GM12878 (cell line): ENCODE measurements around the gene KIAA1586. TPM values are rescaled to one million over a fixed set of nuclear protein-coding genes. Genes with fewer than 3 reads are reported as not detected.

Experiments
- ATAC-seq: fragments of 200-7000 bp; cut with Tn5 transposase; 3 replicates; pipeline ENCODE4 v1.9.1; 2020; ENCODE audit warnings: mild to moderate bottlenecking, moderate library complexity
- BruUV-seq: library from RNA; stranded (reverse); fragments of 400-500 nt; replicated peaks from 2 replicates; lab custom pipeline; 2021; lab: Mats Ljungman, UMichigan
- CTCF ChIA-PET: fragments of 300-600 bp; sonication (Branson Sonifier 250); formaldehyde crosslinking; extraction: SDS; loops from one replicate; lab custom pipeline; 2021; ENCODE audit warnings: inconsistent platforms; lab: Yijun Ruan, JAX
- POLR2A ChIA-PET: fragments of 350-600 bp; formaldehyde crosslinking; extraction: SDS; loops from one replicate; lab custom pipeline; 2021; ENCODE audit warnings: inconsistent platforms; lab: Charles Lee
- RAD21 ChIA-PET: fragments of 300-600 bp; sonication (Branson Sonifier 250); formaldehyde crosslinking; loops from one replicate; lab custom pipeline; 2023; ENCODE audit warnings: antibody characterized with exemption; ENCODE audit not compliant: unreplicated experiment; lab: Charles Lee
- SMC1A ChIA-PET: fragments of 300-600 bp; sonication (Branson Sonifier 250); formaldehyde crosslinking; loops from one replicate; lab custom pipeline; 2023; ENCODE audit not compliant: unreplicated experiment, uncharacterized antibody; lab: Charles Lee
- DNase-seq: peaks from one replicate; pipeline ENCODE4 v3.0.0-alpha.2; 2011; ENCODE audit warnings: low read depth, low spot score
- FAIRE-seq: peaks from 3 replicates; lab custom pipeline; 2011; peaks lifted over from hg19 to GRCh38; lab: Jason Lieb, UNC
- H2AFZ ChIP-seq: 2 replicates; pipeline ENCODE4 v1.6.0; 2011; ENCODE audit warnings: low read depth, low read length, control low read depth; ENCODE audit not compliant: control insufficient read depth
- H3K27ac ChIP-seq: 2 replicates; pipeline ENCODE4 v1.5.1; 2011; ENCODE audit warnings: control low read depth; ENCODE audit not compliant: control insufficient read depth, insufficient read depth
- H3K27me3 ChIP-seq, 2 experiments: replicated peaks in 1 of 2; 2 replicates each; pipeline versions ENCODE4 v1.6.0 to v1.6.1; 2011; ENCODE audit warnings: low read length in 1 of 2; ENCODE audit not compliant: control insufficient read depth in 2 of 2, insufficient read depth in 2 of 2
- H3K36me3 ChIP-seq, 2 experiments: 2 replicates each; pipeline ENCODE4 v1.5.1; 2011; ENCODE audit warnings: low read length in 1 of 2; ENCODE audit not compliant: control insufficient read depth in 2 of 2, insufficient read depth in 2 of 2
- H3K4me1 ChIP-seq: 2 replicates; pipeline ENCODE4 v1.6.1; 2011; ENCODE audit warnings: mild to moderate bottlenecking, low read length, moderate library complexity, mixed read lengths; ENCODE audit not compliant: control insufficient read depth, insufficient read depth
- H3K4me2 ChIP-seq: 2 replicates; pipeline ENCODE4 v1.6.0; 2011; ENCODE audit warnings: control low read depth; ENCODE audit not compliant: control insufficient read depth, insufficient read depth
- H3K4me3 ChIP-seq: fragments of 200-600 bp; sonication (generic); 2 replicates; pipeline ENCODE4 v1.5.1; 2016
- H3K79me2 ChIP-seq: 2 replicates; pipeline ENCODE4 v1.6.0; 2011; ENCODE audit warnings: low read length; ENCODE audit not compliant: control insufficient read depth, insufficient read depth
- H3K9ac ChIP-seq: 2 replicates; pipeline ENCODE4 v1.8.0; 2011; ENCODE audit warnings: low read length, control low read depth, mixed read lengths; ENCODE audit not compliant: control insufficient read depth, insufficient read depth
- H3K9me3 ChIP-seq: replicated peaks from 3 replicates; pipeline ENCODE4 v1.5.1; 2011; ENCODE audit warnings: mild to moderate bottlenecking, low read length; ENCODE audit not compliant: control insufficient read depth, insufficient read depth
- H4K20me1 ChIP-seq: 2 replicates; pipeline ENCODE4 v1.6.0; 2011; ENCODE audit not compliant: control insufficient read depth, insufficient read depth
- CHD4 ChIP-seq: fragments of 200-600 bp; sonication (generic); IDR thresholded peaks from 2 replicates; pipeline ENCODE4 v1.6.1; 2016; ENCODE audit warnings: mild to moderate bottlenecking
- LARP7 ChIP-seq: fragments of 450-650 bp; IDR thresholded peaks from 2 replicates; pipeline ENCODE4 v1.6.1; 2017; ENCODE audit warnings: mild to moderate bottlenecking
- MEF2A ChIP-seq: IDR thresholded peaks from 2 replicates; pipeline ENCODE4 v1.6.1; 2011; ENCODE audit warnings: low read depth, mild to moderate bottlenecking, low read length, moderate library complexity; ENCODE audit not compliant: insufficient read depth
- PKNOX1 ChIP-seq: fragments of 450-650 bp; IDR thresholded peaks from 2 replicates; pipeline ENCODE4 v1.6.1; 2016; ENCODE audit warnings: mild to moderate bottlenecking
- RFX5 ChIP-seq: IDR thresholded peaks from 2 replicates; pipeline ENCODE4 v1.6.1; 2011; ENCODE audit warnings: low read depth, low read length, improper control_type of control experiment
- ZBTB33 ChIP-seq: fragments of 450-650 bp; IDR thresholded peaks from 2 replicates; pipeline ENCODE4 v1.6.1; 2017; ENCODE audit warnings: mild to moderate bottlenecking
- WGBS: methylation state at CpG from one replicate; pipeline ENCODE4 v1.1.6; 2016; ENCODE audit warnings: low lambda C conversion rate; ENCODE audit not compliant: insufficient replicate concordance, insufficient coverage; ENCODE audit errors: missing lambda C conversion rate; 5-methylcytosine and 5-hydroxymethylcytosine counted together
- in situ Hi-C: fragments of 300-500 bp; cut with MboI; formaldehyde crosslinking; loops from 9 replicates; pipeline ENCODE4 v1.14.3; 2018; ENCODE audit warnings: mixed read lengths
- intact Hi-C: fragments of 100-400 bp; cut with micrococcal nuclease; formaldehyde crosslinking; loops from one replicate; pipeline ENCODE4 v1.14.2; 2022; ENCODE audit not compliant: unreplicated experiment
- polyA plus RNA-seq, 11 experiments: library from polyadenylated mRNA; depleted of rRNA in 4 of 11; unstranded in 6 of 11; stranded (reverse) in 5 of 11; fragments of >200 nt; fragmentation: Nextera tagmentation in 4 of 11; fragmentation: Illumina TruSeq in 1 of 11; extraction: Ambion mirVana in 4 of 11; extraction: Trizol in 1 of 11; gene quantifications; 1 replicate in 1 of 11; 2 replicates in 10 of 11; pipeline versions ENCODE4 v1.2.1 to v1.2.3, GENCODE V29; 2011 to 2016; ENCODE audit warnings: inconsistent platforms in 2 of 11, missing spikeins in 2 of 11, low read depth in 1 of 11
- total RNA-seq, 4 experiments: library from RNA; depleted of rRNA in 3 of 4; stranded (reverse); fragments of >200 nt in 3 of 4; fragmentation: Illumina TruSeq in 1 of 4; extraction: Trizol in 1 of 4; gene quantifications; 2 replicates each; pipeline versions ENCODE4 v1.2.1 to v1.2.3, GENCODE V29; 2013 to 2021

Gene KIAA1586
- total and polyA plus RNA-seq, 10 of the 15 experiments (the other 5 are each of a cell fraction or from before 2014, with no cell fraction given): 13.1 to 33.1 (median 21.2) TPM

- Histone ChIP-seq H3K4me3 (no peak overlapping the region), H2AFZ (no peak overlapping the region), H4K20me1 (no peaks in the 10 kb centered on the region), H3K9me3 (no peaks in the 10 kb centered on the region), H3K79me2 (no peaks in the 10 kb centered on the region), H3K36me3 (peaks cover 0 to 9% of the 10 kb centered on the region in 2 experiments; a peak in 1 of 4 replicates)
- ChIA-PET RAD21 (no interaction called here), CTCF (no interaction called here), POLR2A (no interaction called here)
- no peak for FAIRE-seq
- BruUV-seq: no TSS peak
- no peak for ATAC-seq
- TF ChIP-seq RFX5 (no peak), PKNOX1 (no peak)
- TF ChIP-seq, all 136 proteins: peak for 0
- no peaks in the 10 kb centered on the region for H3K27me3 ChIP-seq
- WGBS: 100% methylated on average over 1 of the region's 1 CpG
- intact Hi-C loops: no loop called here
- H3K27ac ChIP-seq: no peak overlapping the region
- in situ Hi-C loops: no loop called here
- DNase-seq: no peak
- H3K4me2 ChIP-seq: no peak overlapping the region
- H3K9ac ChIP-seq: no peak overlapping the region
- SMC1A ChIA-PET: interaction anchor here (0.6 kb wide), 1 partner anchor 31 kb away, joined by 3 read pairs; no protein-coding TSS in a partner anchor
- no peaks in the 10 kb centered on the region for H3K4me1 ChIP-seq
These were observed 21.6 kb downstream of the KIAA1586 start for GRCh38 chr6:57068061-57068460.

GRCh38 chr6:57069228-57069627 lies 22.7 kb downstream of the KIAA1586 start:
- intact Hi-C loops: no loop called here
- no peaks in the 10 kb centered on the region for H3K27me3 ChIP-seq
- DNase-seq (no peak), ATAC-seq (no peak), FAIRE-seq (no peak)
- ChIA-PET CTCF (no interaction called here), SMC1A (no interaction called here), RAD21 (no interaction called here), POLR2A (no interaction called here)
- WGBS: 97% methylated on average over 4 of the region's 4 CpGs
- H3K4me2 ChIP-seq: no peak overlapping the region
- no peak overlapping the region for H3K4me3 ChIP-seq
- no peak overlapping the region for H3K9ac ChIP-seq
- no peaks in the 10 kb centered on the region for H3K4me1 ChIP-seq
- no peaks in the 10 kb centered on the region for H3K79me2 ChIP-seq
- peaks cover 0 to 12% of the 10 kb centered on the region in 2 experiments; a peak in 1 of 4 replicates for H3K36me3 ChIP-seq
- BruUV-seq: no TSS peak
- H3K27ac ChIP-seq: no peak overlapping the region
- no peaks in the 10 kb centered on the region for H4K20me1 ChIP-seq
- in situ Hi-C loops: no loop called here
- H2AFZ ChIP-seq: no peak overlapping the region
- no peaks in the 10 kb centered on the region for H3K9me3 ChIP-seq
- TF ChIP-seq ZBTB33 (no peak), PKNOX1 (no peak), MEF2A (no peak), LARP7 (no peak), CHD4 (no peak)
